WTC11 (cell line): ENCODE data around the gene MAST4.

ENCODE experiments used
- ATF1 ChIP-seq: sonication (generic); formaldehyde crosslinking; IDR thresholded peaks from 2 replicates; pipeline ENCODE4 v1.8.1; 2023; ENCODE audit warnings: mild to moderate bottlenecking, moderate library complexity, missing genetic modification reagents
- TF ChIP-seq, protein P1 (sequence below): fragments of 200-600 bp; IDR thresholded peaks from 2 replicates; pipeline ENCODE4 v1.8.0; 2022; ENCODE audit warnings: antibody characterized with exemption

DNA sequence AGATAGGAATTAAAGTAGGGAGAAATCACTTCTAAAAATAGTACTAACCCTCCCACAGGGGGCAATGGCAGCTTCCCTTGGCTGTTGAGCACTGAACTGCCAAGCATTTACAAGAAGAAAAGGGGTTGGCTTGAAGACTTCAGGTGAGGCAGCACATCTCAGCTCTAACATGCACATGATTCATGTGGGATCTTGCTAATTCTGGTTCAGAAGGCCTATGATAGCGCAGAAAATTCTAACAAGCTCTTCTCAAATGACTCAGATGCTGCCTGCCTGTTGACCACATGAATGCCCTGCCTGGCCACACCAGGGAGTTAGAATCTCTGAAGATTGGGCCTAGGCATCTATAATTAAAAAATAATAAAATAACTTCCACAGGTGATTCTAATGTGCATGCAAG, 577.8 kb downstream of the MAST4 start:
- TF ChIP-seq, protein P1, sequence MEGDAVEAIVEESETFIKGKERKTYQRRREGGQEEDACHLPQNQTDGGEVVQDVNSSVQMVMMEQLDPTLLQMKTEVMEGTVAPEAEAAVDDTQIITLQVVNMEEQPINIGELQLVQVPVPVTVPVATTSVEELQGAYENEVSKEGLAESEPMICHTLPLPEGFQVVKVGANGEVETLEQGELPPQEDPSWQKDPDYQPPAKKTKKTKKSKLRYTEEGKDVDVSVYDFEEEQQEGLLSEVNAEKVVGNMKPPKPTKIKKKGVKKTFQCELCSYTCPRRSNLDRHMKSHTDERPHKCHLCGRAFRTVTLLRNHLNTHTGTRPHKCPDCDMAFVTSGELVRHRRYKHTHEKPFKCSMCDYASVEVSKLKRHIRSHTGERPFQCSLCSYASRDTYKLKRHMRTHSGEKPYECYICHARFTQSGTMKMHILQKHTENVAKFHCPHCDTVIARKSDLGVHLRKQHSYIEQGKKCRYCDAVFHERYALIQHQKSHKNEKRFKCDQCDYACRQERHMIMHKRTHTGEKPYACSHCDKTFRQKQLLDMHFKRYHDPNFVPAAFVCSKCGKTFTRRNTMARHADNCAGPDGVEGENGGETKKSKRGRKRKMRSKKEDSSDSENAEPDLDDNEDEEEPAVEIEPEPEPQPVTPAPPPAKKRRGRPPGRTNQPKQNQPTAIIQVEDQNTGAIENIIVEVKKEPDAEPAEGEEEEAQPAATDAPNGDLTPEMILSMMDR, result no peak
- no peak for TF ChIP-seq ATF1
